COLO829 (cell line): ENCODE measurements around the gene TBXAS1.
"Not testable (repeated sequence)": the region's sequence is repeated elsewhere in the genome, so short reads cannot be mapped to it uniquely, and the experiment has no call there.

Experiments used
- DNase-seq: peaks from one replicate; pipeline ENCODE4 v3.0.0; 2012; ENCODE audit warnings: low spot score

Gene TBXAS1

GRCh38 chr7:139825666-139826290 is 3.3 kb upstream of the TBXAS1 start:
- DNase-seq = peak; percentile 63

GRCh38 chr7:139827042-139827441 is 2.0 kb upstream of the TBXAS1 start:
- DNase-seq = no peak

- no peak for DNase-seq
Observed at GRCh38 chr7:139828446-139828845, 618 bp upstream of the TBXAS1 start.

GRCh38 chr7:139829775-139830117 is 682 bp downstream of the TBXAS1 start:
- DNase-seq = no peak

GRCh38 chr7:139830292-139830691 is 1.2 kb downstream of the TBXAS1 start:
- DNase-seq = no peak

- no peak for DNase-seq
Observed at GRCh38 chr7:139830782-139831501, 1.9 kb downstream of the TBXAS1 start.

GRCh38 chr7:139835848-139836247 is 6.8 kb downstream of the TBXAS1 start:
- DNase-seq = not testable (repeated sequence)

GRCh38 chr7:139837291-139837690 is 8.2 kb downstream of the TBXAS1 start:
- DNase-seq = not testable (repeated sequence)

GRCh38 chr7:139838276-139838675 is 9.2 kb downstream of the TBXAS1 start:
- DNase-seq = no peak

- no peak for DNase-seq
Observed at GRCh38 chr7:139838876-139839275, 9.8 kb downstream of the TBXAS1 start.

GRCh38 chr7:139840776-139841175 is 11.7 kb downstream of the TBXAS1 start:
- no peak for DNase-seq

GRCh38 chr7:139842401-139843210 is 13.5 kb downstream of the TBXAS1 start:
- no peak for DNase-seq

- DNase-seq = not testable (repeated sequence)
Observed at GRCh38 chr7:139843211-139843537, 14.1 kb downstream of the TBXAS1 start.

- DNase-seq = no peak
Observed at GRCh38 chr7:139844779-139845442, 15.8 kb downstream of the TBXAS1 start.

- no peak for DNase-seq
Observed at GRCh38 chr7:139845443-139845805, 16.4 kb downstream of the TBXAS1 start.

- DNase-seq = no peak
Observed at GRCh38 chr7:139846297-139846696, 17.2 kb downstream of the TBXAS1 start.

- DNase-seq = no peak
Observed at GRCh38 chr7:139848274-139848673, 19.2 kb downstream of the TBXAS1 start.

- no peak for DNase-seq
Observed at GRCh38 chr7:139850906-139851305, 21.8 kb downstream of the TBXAS1 start.

- no peak for DNase-seq
Observed at GRCh38 chr7:139851770-139852481, 22.9 kb downstream of the TBXAS1 start.

GRCh38 chr7:139852482-139852845 is 23.4 kb downstream of the TBXAS1 start:
- no peak for DNase-seq

GRCh38 chr7:139853506-139854123 is 24.6 kb downstream of the TBXAS1 start:
- DNase-seq = no peak

GRCh38 chr7:139854124-139854511 is 25.1 kb downstream of the TBXAS1 start:
- no peak for DNase-seq
